AG09309 (cell line): ENCODE results near the gene CNTN1.

Experiments
- DNase-seq: peaks from one replicate; pipeline ENCODE4 v3.0.0-alpha.2; 2010; ENCODE audit warnings: low read depth
- H3K4me3 ChIP-seq: 2 replicates; pipeline ENCODE4 v1.5.1; 2011; ENCODE audit warnings: mild to moderate bottlenecking, low read depth, low read length, moderate library complexity; ENCODE audit not compliant: control insufficient read depth
- CTCF ChIP-seq: IDR thresholded peaks from 2 replicates; pipeline ENCODE4 v1.5.1; 2011; ENCODE audit warnings: mild to moderate bottlenecking, low read depth, low read length, inconsistent platforms; ENCODE audit not compliant: insufficient read depth, control insufficient read depth; ENCODE audit errors: missing control alignments

Gene CNTN1

GRCh38 chr12:40947797-40948196, 255.6 kb downstream of the CNTN1 start:
- DNase-seq: no peak
- no peak for TF ChIP-seq CTCF
- no peak overlapping the region for H3K4me3 ChIP-seq

- no peak for DNase-seq
- no peak overlapping the region for H3K4me3 ChIP-seq
- TF ChIP-seq CTCF: no peak
Measured at GRCh38 chr12:40953076-40953475, 260.8 kb downstream of the CNTN1 start.

GRCh38 chr12:40957417-40957816, 265.2 kb downstream of the CNTN1 start:
- TF ChIP-seq CTCF: no peak
- DNase-seq: no peak
- H3K4me3 ChIP-seq: no peak overlapping the region

GRCh38 chr12:40959041-40959440, 266.8 kb downstream of the CNTN1 start:
- TF ChIP-seq CTCF: no peak
- DNase-seq: peak; percentile 33
- H3K4me3 ChIP-seq: no peak overlapping the region

- no peak for DNase-seq
- no peak overlapping the region for H3K4me3 ChIP-seq
- TF ChIP-seq CTCF: no peak
Measured at GRCh38 chr12:40963751-40964150, 271.5 kb downstream of the CNTN1 start.

GRCh38 chr12:40969796-40970195, 277.6 kb downstream of the CNTN1 start:
- no peak for TF ChIP-seq CTCF
- H3K4me3 ChIP-seq: no peak overlapping the region
- no peak for DNase-seq

GRCh38 chr12:40970320-40970907, 278.2 kb downstream of the CNTN1 start:
- no peak for TF ChIP-seq CTCF
- no peak for DNase-seq
- H3K4me3 ChIP-seq: no peak overlapping the region
